H1 (cell line): ENCODE results near the gene PLLP. TPM values are rescaled to one million over a fixed set of nuclear protein-coding genes. Genes with fewer than 3 reads are reported as not detected.

Experiments used
- CTCF ChIA-PET: fragments of 300-600 bp; sonication (Branson Sonifier 250); formaldehyde crosslinking; loops from one replicate; lab custom pipeline; 2021; ENCODE audit not compliant: partially characterized antibody; lab: Charles Lee
- POLR2A ChIA-PET: fragments of 300-600 bp; sonication (Branson Sonifier 250); formaldehyde crosslinking; loops from one replicate; lab custom pipeline; 2021; ENCODE audit warnings: inconsistent platforms; ENCODE audit not compliant: partially characterized antibody; lab: Charles Lee
- DNase-seq, 2 experiments: peaks; one replicate each; pipeline versions ENCODE4 v3.0.0 to v3.0.0-alpha.2; 2010 to 2022; ENCODE audit warnings: low spot score in 2 of 2, low read depth in 1 of 2, mixed read lengths in 1 of 2
- FAIRE-seq: peaks from 2 replicates; lab custom pipeline; 2011; peaks lifted over from hg19 to GRCh38; lab: Jason Lieb, UNC
- H2AFZ ChIP-seq: 2 replicates; pipeline ENCODE4 v1.8.1; 2012; ENCODE audit warnings: low read length, inconsistent platforms
- H2AK5ac ChIP-seq: 2 replicates; pipeline ENCODE4 v1.6.1; 2013; ENCODE audit warnings: low read depth, low read length
- H2BK120ac ChIP-seq: replicated peaks from 2 replicates; pipeline ENCODE3; 2013; ENCODE audit warnings: low read depth, low read length, inconsistent platforms
- H2BK12ac ChIP-seq: 2 replicates; pipeline ENCODE4 v1.6.1; 2013; ENCODE audit warnings: low read depth, low read length
- H2BK15ac ChIP-seq: 2 replicates; pipeline ENCODE4 v1.6.1; 2013; ENCODE audit warnings: low read length
- H2BK20ac ChIP-seq: 2 replicates; pipeline ENCODE4 v1.6.1; 2013; ENCODE audit warnings: low read length
- H2BK5ac ChIP-seq: 2 replicates; pipeline ENCODE4 v1.6.1; 2013; ENCODE audit warnings: low read depth, low read length
- H3K14ac ChIP-seq: 2 replicates; pipeline ENCODE4 v1.6.1; 2013; ENCODE audit warnings: inconsistent platforms; ENCODE audit not compliant: insufficient read length
- H3K18ac ChIP-seq: 2 replicates; pipeline ENCODE4 v1.6.1; 2013; ENCODE audit warnings: low read length; ENCODE audit errors: extremely low read depth
- H3K23ac ChIP-seq: 2 replicates; pipeline ENCODE4 v1.6.1; 2013; ENCODE audit warnings: inconsistent platforms; ENCODE audit not compliant: insufficient read length
- H3K23me2 ChIP-seq: 2 replicates; pipeline ENCODE4 v1.6.1; 2013; ENCODE audit warnings: low read depth, low read length
- H3K27ac ChIP-seq: 2 replicates; pipeline ENCODE4 v1.6.1; 2011; ENCODE audit warnings: low read depth, low read length, inconsistent platforms
- H3K27me3 ChIP-seq, 4 experiments: replicated peaks in 1 of 4; 1 replicate in 1 of 4; 2 replicates in 3 of 4; pipeline versions ENCODE4 v1.6.1 to v1.8.1; 2011 to 2013; ENCODE audit warnings: low read length in 3 of 4, mild to moderate bottlenecking in 3 of 4, inconsistent platforms in 2 of 4, mixed read lengths in 2 of 4, moderate library complexity in 1 of 4; ENCODE audit not compliant: control insufficient read depth in 3 of 4, insufficient read depth in 3 of 4; ENCODE audit errors: extremely low read depth in 1 of 4
- H3K36me3 ChIP-seq, 4 experiments: 2 replicates each; pipeline versions ENCODE4 v1.6.1 to v1.8.1; 2011 to 2013; ENCODE audit warnings: mild to moderate bottlenecking in 4 of 4, low read length in 3 of 4, moderate library complexity in 2 of 4, control low read depth in 1 of 4, inconsistent platforms in 1 of 4; ENCODE audit not compliant: insufficient read depth in 4 of 4, control insufficient read depth in 2 of 4
- H3K4ac ChIP-seq: replicated peaks from 2 replicates; pipeline ENCODE3; 2013; ENCODE audit warnings: low read length, low read depth, mixed read lengths, inconsistent platforms; ENCODE audit not compliant: insufficient read length
- H3K4me1 ChIP-seq, 4 experiments: replicated peaks in 1 of 4; 1 replicate in 1 of 4; 2 replicates in 3 of 4; pipeline versions ENCODE4 v1.6.1 to v1.8.1; 2011 to 2013; ENCODE audit warnings: low read length in 3 of 4, inconsistent platforms in 2 of 4, mixed read lengths in 1 of 4; ENCODE audit not compliant: insufficient read depth in 4 of 4, control insufficient read depth in 3 of 4
- H3K4me2 ChIP-seq, 2 experiments: 2 replicates each; pipeline versions ENCODE4 v1.6.1 to v1.8.1; 2011 to 2013; ENCODE audit warnings: low read depth in 2 of 2, low read length in 2 of 2, control low read depth in 1 of 2, inconsistent platforms in 1 of 2, mild to moderate bottlenecking in 1 of 2; ENCODE audit not compliant: insufficient read depth in 1 of 2
- H3K4me3 ChIP-seq, 4 experiments: fragments of 200-600, 300-600 bp in 1 of 4; sonication (generic), shearing (Covaris generic), sonication (Bioruptor Twin) in 1 of 4; 2 replicates each; pipeline versions ENCODE4 v1.5.1 to v1.8.1; 2011 to 2016; ENCODE audit warnings: low read length in 4 of 4, low read depth in 3 of 4, control low read depth in 2 of 4, inconsistent platforms in 2 of 4, mild to moderate bottlenecking in 2 of 4, mixed read lengths in 1 of 4, moderate library complexity in 1 of 4; ENCODE audit not compliant: insufficient read depth in 2 of 4; ENCODE audit errors: extremely low read depth in 1 of 4
- H3K56ac ChIP-seq: replicated peaks from 2 replicates; pipeline ENCODE3; 2013; ENCODE audit warnings: low read depth, mild to moderate bottlenecking, mixed read lengths, low read length, inconsistent platforms; ENCODE audit not compliant: insufficient read length
- H3K79me1 ChIP-seq: 2 replicates; pipeline ENCODE4 v1.6.1; 2013; ENCODE audit warnings: low read depth, low read length, control low read depth
- H3K79me2 ChIP-seq, 2 experiments: 2 replicates each; pipeline versions ENCODE4 v1.6.1 to v1.8.1; 2012 to 2013; ENCODE audit warnings: low read length in 2 of 2, mild to moderate bottlenecking in 2 of 2, inconsistent platforms in 1 of 2; ENCODE audit not compliant: insufficient read depth in 2 of 2, control insufficient read depth in 1 of 2
- H3K9ac ChIP-seq, 4 experiments: replicated peaks in 1 of 4; 1 replicate in 1 of 4; 2 replicates in 3 of 4; pipeline versions ENCODE4 v1.6.1 to v1.8.1; 2011 to 2013; ENCODE audit warnings: low read depth in 3 of 4, low read length in 3 of 4, control low read depth in 2 of 4, mild to moderate bottlenecking in 2 of 4, moderate library complexity in 2 of 4, inconsistent platforms in 1 of 4; ENCODE audit errors: extremely low read depth in 1 of 4
- H3K9me3 ChIP-seq, 2 experiments: 2 replicates each; pipeline versions ENCODE4 v1.6.1 to v1.8.1; 2012 to 2013; ENCODE audit warnings: mild to moderate bottlenecking in 2 of 2, moderate library complexity in 2 of 2, control low read depth in 1 of 2, inconsistent platforms in 1 of 2, low read depth in 1 of 2, low read length in 1 of 2, mixed read lengths in 1 of 2; ENCODE audit not compliant: insufficient read depth in 2 of 2
- H4K20me1 ChIP-seq, 2 experiments: replicated peaks in 1 of 2; 2 replicates each; pipeline versions ENCODE3 to v1.8.1; 2011 to 2013; ENCODE audit warnings: inconsistent platforms in 2 of 2, low read length in 2 of 2, mild to moderate bottlenecking in 1 of 2; ENCODE audit not compliant: insufficient read depth in 2 of 2, control insufficient read depth in 1 of 2
- H4K5ac ChIP-seq: 2 replicates; pipeline ENCODE4 v1.6.1; 2013; ENCODE audit warnings: low read length, low read depth, mixed read lengths, inconsistent platforms; ENCODE audit not compliant: insufficient read length
- H4K8ac ChIP-seq: 2 replicates; pipeline ENCODE4 v1.8.0; 2013; ENCODE audit warnings: mild to moderate bottlenecking, moderate library complexity, low read length, inconsistent platforms; ENCODE audit not compliant: insufficient read depth; ENCODE audit errors: extremely low read depth
- H4K91ac ChIP-seq: replicated peaks from 2 replicates; pipeline ENCODE3; 2013; ENCODE audit warnings: low read length, mixed read lengths, inconsistent platforms; ENCODE audit not compliant: insufficient read length
- FOSL1 ChIP-seq: IDR thresholded peaks from 2 replicates; pipeline ENCODE4 v1.6.1; 2011; ENCODE audit warnings: mild to moderate bottlenecking, low read depth, low read length, moderate library complexity; ENCODE audit not compliant: insufficient read depth
- KDM4A ChIP-seq: IDR thresholded peaks from one replicate; pipeline ENCODE4 v1.7.1; 2012; ENCODE audit warnings: low read depth, mild to moderate bottlenecking, moderate library complexity, low read length, inconsistent platforms; ENCODE audit not compliant: severe bottlenecking
- WGBS, 2 experiments: shearing (Covaris generic) in 1 of 2; methylation state at CpG; one replicate each; pipeline versions ENCODE4 v1.1.6 to v1.1.7; 2013 to 2015; ENCODE audit warnings: low lambda C conversion rate in 2 of 2, mixed read lengths in 2 of 2, inconsistent platforms in 1 of 2, low coverage in 1 of 2, missing lambda C conversion rate in 1 of 2; ENCODE audit not compliant: insufficient replicate concordance in 2 of 2, insufficient coverage in 1 of 2, insufficient read length in 1 of 2; ENCODE audit errors: extremely low coverage in 1 of 2, missing lambda C conversion rate in 1 of 2; 5-methylcytosine and 5-hydroxymethylcytosine counted together
- polyA plus RNA-seq, 7 experiments: library from polyadenylated mRNA; depleted of rRNA in 3 of 7; stranded (reverse) in 5 of 7; unstranded in 2 of 7; fragments of >200 nt in 5 of 7; fragments of 200-250 nt in 2 of 7; gene quantifications; 1 replicate in 5 of 7; 2 replicates in 1 of 7; 4 replicates in 1 of 7; pipeline versions ENCODE4 v1.2.1 to v1.2.3, GENCODE V29; 2011 to 2013; ENCODE audit warnings: missing spikeins in 2 of 7, mixed read lengths in 2 of 7
- total RNA-seq: library from RNA; stranded (reverse); fragmentation: NEBNext Ultra II Directional; extraction: Animal tissue kit (Norgen Biotek cat#: 25700); gene quantifications from 2 replicates; pipeline ENCODE4 v1.2.1, GENCODE V29; 2021

Gene PLLP
- total and polyA plus RNA-seq, 2 of the 8 experiments (the other 6 are each of a cell fraction or from before 2014, with no cell fraction given), result 2.9 to 10.6 TPM

- H3K79me2 ChIP-seq, result no peaks in the 10 kb centered on the region
- POLR2A ChIA-PET, result interaction anchor here (5.0 kb wide), 1 partner anchor 116 kb away, joined by 47 read pairs; no protein-coding TSS in a partner anchor
These were observed 16.8 kb upstream of the PLLP start for GRCh38 chr16:57301126-57301817.

More at GRCh38 chr16:57301126-57301817, 16.8 kb upstream of the PLLP start:
- H2BK20ac ChIP-seq, result no peak overlapping the region
- no peak overlapping the region for H3K23ac ChIP-seq
- H2AK5ac ChIP-seq, result no peak overlapping the region
- H4K8ac ChIP-seq, result no peak overlapping the region
- FAIRE-seq (no peak), DNase-seq (no peak)
- no peaks in the 10 kb centered on the region for H3K36me3 ChIP-seq
- H3K4ac ChIP-seq, result no peak overlapping the region
- H3K4me2 ChIP-seq, result peak overlapping the region; percentile 53 to 91
- H3K27me3 ChIP-seq, result peaks cover 0 to 6% (median 2%) of the 10 kb centered on the region in 4 experiments; a peak in 2 of 7 replicates
- H2BK12ac ChIP-seq, result 0 out of 2 replicates have a peak overlapping the region, but pooled peaks have one; percentile 32
- CTCF ChIA-PET, result interaction anchor here (0.7 to 18.2 kb wide), 22 partner anchors 8 to 215 kb away, joined by 3 to 513 read pairs (median 4); partner anchors contain the start of gene CCL17
- no peaks in the 10 kb centered on the region for H3K9me3 ChIP-seq
- H4K20me1 ChIP-seq, result no peaks in the 10 kb centered on the region
- H2BK120ac ChIP-seq, result no peak overlapping the region
- no peak overlapping the region for H4K5ac ChIP-seq
- H2BK15ac ChIP-seq, result no peak overlapping the region
- H3K27ac ChIP-seq, result no peak overlapping the region
- no peak overlapping the region for H3K14ac ChIP-seq
- WGBS, 2 experiments, result 26% methylated on average over 19 of the region's 19 CpGs; no CpG with 5 or more reads in 1 of the 2 experiments
- peak overlapping the region; percentile 8 for H4K91ac ChIP-seq
- H3K18ac ChIP-seq, result peak overlapping the region; percentile 51
- H3K79me1 ChIP-seq, result no peaks in the 10 kb centered on the region
- H2AFZ ChIP-seq, result peak overlapping the region; percentile 99
- TF ChIP-seq FOSL1 (no peak), KDM4A (peak; percentile 33)
- peak overlapping the region in 1 of 4 experiments; percentile 28; a peak in 2 of 7 replicates for H3K9ac ChIP-seq
- peak overlapping the region; percentile 49 to 90 (median 67) for H3K4me3 ChIP-seq
- H3K56ac ChIP-seq, result no peak overlapping the region
- peak overlapping the region; percentile 9; the same call in 1 of the 2 replicates for H2BK5ac ChIP-seq
- H3K4me1 ChIP-seq, result peaks cover 0 to 5% (median 2%) of the 10 kb centered on the region in 4 experiments; a peak in 3 of 7 replicates
- peaks cover 6% of the 10 kb centered on the region; the same call in 1 of the 2 replicates for H3K23me2 ChIP-seq
